Renal pelvis (tissue), 4 donors: ENCODE results near the gene PJA1. TPM values are rescaled to one million over a fixed set of nuclear protein-coding genes. Genes with fewer than 3 reads are reported as not detected.
A peak's percentile ranks its signal among the peaks of the same experiment; 100 is the strongest.

Source experiments
- DNase-seq: peaks from one replicate; pipeline ENCODE4 v3.0.0-alpha.2; 2013
- polyA plus RNA-seq, 3 donors: library from polyadenylated mRNA; unstranded; fragments of 120-200 nt; gene quantifications; one replicate each; pipeline ENCODE4 v1.2.1, GENCODE V29; 2013; ENCODE audit not compliant: insufficient read length in 3 of 3

The PJA1 gene
- polyA plus RNA-seq, 3 donors, result 83.8 to 102 (median 88.9) TPM

DNA sequence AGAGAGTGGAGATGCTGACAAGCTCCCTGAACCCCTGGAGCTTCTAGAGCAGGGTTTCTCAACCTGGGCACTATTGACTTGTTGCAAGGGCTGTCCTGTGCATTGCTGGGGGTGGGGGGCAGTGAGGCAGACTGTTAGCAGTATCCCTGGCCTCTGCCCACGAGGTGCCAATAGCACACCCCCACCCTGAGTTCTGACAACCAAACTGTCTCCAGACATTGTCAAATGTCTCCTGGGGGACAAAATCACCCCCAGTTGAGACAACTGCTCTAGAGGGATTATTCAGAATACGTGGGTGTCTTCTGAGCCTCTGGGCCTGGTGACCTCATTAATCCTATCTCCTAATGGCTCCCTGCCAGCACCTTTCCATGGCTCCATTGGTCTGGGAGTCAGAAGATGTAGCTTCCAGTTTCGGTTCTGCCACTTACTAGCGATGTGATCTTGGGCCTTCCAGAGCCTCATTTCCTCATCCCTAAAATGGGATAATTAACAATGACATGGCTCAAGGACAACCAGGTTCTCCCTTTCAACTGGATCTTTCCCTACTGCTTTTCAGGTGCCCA lies 17.6 kb upstream of the PJA1 start:
- DNase-seq, result no peak

GRCh38 chrX:69179380-69179911 lies 14.2 kb upstream of the PJA1 start:
- peak; percentile 76 for DNase-seq

GRCh38 chrX:69178592-69178991 lies 13.3 kb upstream of the PJA1 start:
- no peak for DNase-seq

DNA sequence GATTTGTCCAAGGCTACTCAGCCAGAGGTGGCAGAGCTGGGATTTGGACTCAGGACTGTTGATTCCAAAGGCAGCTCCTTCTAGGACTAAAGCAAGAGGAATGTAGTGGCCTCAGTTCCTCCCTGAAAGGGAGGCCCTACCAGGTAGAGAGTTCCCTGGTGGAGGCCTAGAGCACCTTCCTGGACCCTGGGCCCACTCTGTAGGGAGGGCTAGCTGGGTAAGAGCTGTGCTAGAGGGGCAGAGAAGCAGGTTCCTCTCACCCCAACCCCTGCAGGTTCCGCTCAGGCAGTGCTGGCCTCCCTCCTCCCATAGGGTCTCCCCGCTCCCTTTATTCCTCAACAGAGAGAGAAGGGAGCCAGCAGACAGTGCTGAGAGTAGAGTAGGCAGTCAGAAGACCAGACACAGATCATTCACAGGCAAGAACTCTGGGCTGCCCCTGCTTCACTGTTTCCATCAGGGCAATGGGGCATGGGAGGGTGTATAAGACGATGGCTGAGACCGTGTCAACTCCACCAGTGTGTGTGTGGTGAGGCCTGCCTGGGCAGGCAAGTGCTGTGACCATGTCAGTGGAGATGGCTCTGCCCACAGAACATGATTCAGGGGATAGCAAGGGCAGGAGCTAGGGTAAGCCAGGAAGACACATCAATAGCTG lies 12.4 kb upstream of the PJA1 start:
- no peak for DNase-seq

DNA sequence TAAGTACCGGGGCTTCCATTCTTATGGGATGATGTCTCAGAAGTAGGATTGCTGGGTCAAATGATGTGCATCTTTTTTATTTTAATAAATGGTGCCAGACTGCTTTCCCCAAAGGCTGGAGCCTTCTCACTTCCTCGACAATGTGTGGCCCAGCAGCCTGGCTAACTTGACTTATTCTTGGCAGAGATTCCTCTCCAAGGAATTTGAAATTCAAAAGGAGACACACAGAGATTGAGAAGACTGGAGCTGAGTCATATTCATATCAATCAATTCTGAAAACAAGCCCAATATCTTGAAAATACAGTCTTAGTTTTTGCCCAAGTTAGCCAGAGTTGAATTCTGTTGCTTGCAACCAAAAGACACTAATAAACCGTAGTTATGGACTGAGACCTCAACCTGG lies 10.8 kb upstream of the PJA1 start:
- no peak for DNase-seq

DNA sequence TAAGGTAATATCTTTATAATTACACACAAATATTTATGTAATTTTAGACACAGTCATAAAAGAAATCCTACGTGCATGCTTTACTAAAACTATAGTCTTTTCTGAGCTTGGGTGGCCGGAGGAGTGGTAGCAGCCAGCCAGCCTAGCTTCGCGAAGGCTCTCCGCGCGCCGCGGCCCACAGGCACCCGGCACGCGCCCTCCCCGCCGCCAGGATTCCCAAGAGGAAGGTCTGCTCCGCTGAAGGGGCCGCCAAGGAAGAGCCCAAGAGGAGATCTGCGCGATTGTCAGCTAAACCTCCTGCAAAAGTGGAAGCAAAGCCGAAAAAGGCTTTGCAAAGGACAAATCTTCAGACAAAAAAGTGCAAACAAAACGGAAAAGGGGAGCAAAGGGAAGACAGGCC lies 8.7 kb upstream of the PJA1 start:
- no peak for DNase-seq

DNA sequence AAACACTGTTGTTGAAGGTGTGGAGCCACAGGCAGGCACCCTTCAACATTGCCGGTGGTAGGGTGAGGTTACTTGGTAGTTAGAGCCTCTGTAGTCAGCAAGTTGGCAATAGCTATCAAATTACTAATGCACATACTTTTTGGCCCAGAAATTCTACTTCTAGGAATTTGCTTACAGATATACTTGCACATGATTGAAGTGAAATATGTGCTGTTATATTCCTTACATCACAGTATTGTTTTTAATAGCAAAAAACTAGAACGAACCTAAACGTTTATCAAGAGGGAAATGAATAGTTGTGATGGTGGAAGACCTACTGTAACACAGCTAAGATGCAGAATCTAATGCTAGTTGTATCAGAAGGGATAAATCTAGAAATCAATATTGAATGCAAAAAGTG lies 7.7 kb upstream of the PJA1 start:
- DNase-seq, result no peak

- no peak for DNase-seq
Observed at GRCh38 chrX:69170319-69170718, 5.1 kb upstream of the PJA1 start.

DNA sequence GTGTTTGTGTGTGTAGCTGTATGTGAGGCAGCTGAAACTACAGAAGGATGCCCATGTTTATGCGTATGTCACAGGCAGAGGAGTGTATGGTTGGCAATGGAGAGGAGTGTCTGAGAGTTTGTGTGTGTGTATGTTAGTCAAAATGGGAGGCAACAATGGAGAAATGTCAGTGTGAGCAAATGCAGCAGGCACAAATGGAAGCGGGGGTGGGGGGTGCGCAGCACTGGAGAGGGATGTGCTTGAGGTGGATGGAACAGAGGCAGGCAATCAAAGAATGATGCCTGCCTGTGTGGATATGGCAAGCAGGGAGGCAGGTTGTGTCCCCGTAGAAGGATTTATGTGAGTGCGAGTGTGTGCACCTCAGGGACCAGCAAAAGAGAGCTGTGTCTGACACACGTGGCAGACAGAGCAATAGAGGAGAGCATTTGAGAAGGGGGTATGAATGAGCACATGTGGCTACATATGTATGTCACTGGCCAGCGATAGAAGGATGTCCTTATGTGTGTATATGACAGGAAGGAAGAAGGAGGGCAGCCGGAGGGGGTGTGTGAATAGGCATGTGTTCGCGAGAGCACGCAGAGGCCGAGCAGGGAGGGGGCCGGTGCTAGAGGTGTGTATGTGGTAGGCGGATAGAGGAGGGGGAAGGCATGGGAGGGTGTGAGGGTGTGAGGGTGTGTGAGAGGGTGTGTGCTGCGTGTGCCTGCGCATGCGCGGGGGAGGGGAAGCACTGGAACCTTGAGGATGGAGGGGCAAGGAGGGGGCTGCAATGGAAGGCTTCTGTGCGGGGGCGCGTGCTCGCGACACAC lies 1.1 kb downstream of the PJA1 start:
- no peak for DNase-seq

DNA sequence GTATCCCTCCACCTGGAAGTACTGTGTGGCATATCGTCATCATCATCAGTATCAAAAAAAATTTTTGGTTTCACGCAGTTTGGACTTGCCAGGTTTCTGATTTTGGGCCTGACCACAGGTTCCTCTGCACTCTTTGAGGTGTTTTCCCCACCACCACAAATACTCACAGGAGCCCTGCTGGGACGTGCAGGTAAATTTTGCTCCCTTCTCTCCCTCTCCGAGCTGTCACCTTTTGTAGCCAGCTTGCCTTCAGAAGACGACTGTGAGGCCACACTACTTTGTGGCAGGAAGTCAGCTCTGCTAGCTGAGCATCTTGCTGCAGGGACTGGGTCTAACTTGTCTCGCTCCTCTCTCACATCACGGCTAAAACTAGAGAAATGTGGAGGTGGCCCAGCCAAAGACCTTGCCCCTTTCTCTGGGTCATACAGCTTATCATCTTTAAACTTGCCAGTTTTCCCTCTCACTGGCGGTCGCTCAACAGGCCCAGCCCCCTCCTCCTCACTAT lies 2.8 kb downstream of the PJA1 start:
- DNase-seq, result no peak

DNA sequence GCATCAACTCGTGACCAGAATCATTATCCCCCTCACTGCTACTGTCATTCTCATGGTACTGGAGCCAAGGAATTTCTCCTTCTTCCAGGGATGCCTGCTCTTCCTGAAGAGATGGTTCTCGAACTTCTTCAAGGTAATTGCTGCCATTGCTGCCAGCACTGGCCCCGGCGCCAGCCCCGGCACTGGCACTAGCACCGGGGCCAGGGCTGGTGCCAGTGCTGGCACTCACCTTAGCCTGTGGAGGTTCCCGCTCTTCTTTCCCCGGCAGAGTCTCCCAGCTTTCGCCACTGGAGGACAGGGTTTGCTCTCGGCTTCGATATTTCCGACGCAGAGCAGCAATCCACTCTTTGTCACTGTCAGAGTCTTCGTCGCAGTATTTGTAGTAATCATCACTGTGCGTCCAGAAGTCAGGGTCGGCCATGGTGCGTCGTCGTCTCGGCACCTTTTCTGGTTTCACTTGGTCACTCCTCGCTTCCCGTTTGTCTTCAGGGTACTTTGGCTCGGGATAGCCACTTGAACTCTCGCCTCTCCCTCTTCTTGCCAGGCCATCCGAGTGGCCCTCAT lies 3.4 kb downstream of the PJA1 start:
- DNase-seq, result no peak

- DNase-seq, result no peak
Observed at GRCh38 chrX:69161371-69161770, 3.9 kb downstream of the PJA1 start.

DNA sequence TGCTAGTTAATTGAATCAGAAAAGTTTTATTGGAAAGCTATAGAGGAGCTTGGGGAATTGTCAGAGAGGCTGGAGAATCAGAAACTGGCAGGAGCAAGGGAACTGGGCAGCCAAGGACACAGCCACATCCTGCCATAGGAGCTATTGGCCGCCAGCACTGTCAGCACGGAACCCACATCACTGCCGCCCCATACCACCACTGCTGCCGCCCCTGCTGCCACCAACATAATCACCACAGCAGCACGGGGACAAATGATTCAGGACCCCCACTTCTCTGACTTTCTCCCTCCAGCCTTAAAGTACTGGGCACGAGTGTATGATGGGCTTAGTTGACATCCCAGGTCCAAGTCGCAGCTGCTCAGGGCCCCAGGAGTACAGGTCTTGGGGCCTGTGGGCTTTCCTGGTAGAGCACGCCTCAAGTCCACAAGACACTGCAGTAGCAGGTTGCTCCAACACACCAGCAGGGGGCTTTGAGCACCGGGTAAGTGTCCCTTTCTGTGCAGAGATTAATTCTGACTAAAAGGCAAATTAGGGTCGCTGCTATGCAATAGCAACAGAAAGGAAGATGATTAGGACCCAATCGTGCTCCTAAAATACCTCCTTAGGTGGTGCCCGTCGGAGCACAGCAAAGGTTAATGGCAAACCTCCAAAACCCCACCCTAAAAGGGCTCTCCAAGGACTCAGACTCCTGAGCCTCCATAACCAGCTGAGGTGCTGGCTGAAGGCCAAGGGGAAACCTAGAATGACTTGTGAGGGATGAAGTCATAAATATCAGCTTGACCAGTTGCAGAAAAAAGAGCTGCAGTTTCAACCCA lies 6.9 kb downstream of the PJA1 start:
- peak; percentile 51 for DNase-seq

GRCh38 chrX:69156638-69157037 lies 8.6 kb downstream of the PJA1 start:
- DNase-seq, result no peak

DNA sequence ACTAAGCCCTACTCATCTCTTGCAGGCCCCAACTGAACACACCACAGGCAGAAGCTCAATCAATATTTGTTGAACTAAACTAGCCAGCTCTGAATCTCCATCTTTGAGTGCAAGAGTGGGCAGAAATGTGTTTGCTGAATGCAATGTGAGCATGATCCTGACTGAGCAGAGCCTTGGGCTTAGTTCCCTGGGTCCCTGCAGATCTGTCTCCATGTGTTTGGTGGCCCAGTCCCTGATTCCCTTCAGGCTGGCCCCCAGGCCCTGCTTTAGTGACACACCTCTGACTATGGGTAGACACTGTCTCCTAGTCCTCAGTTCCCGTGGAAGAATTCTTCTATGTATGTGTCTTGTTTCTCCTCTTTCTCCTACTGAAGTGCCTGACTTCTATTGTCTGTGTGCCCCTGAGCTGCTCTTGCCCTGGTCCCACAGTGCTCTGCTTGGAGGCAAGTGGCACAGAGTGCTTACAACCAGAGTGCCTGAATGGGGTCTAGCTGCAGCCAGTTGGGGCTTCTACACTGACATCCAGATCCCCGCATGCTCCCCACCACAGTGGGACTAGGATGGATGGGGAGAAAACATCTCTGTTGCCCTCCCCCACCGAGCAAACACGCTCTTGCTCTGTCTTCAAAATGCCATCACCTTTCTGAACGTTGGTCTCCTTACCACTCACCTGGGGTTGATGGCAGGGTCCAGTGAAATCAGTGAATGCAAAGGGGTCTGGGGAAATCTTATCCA lies 9.3 kb downstream of the PJA1 start:
- DNase-seq, result no peak

GRCh38 chrX:69154051-69154450 lies 11.2 kb downstream of the PJA1 start:
- no peak for DNase-seq

DNA sequence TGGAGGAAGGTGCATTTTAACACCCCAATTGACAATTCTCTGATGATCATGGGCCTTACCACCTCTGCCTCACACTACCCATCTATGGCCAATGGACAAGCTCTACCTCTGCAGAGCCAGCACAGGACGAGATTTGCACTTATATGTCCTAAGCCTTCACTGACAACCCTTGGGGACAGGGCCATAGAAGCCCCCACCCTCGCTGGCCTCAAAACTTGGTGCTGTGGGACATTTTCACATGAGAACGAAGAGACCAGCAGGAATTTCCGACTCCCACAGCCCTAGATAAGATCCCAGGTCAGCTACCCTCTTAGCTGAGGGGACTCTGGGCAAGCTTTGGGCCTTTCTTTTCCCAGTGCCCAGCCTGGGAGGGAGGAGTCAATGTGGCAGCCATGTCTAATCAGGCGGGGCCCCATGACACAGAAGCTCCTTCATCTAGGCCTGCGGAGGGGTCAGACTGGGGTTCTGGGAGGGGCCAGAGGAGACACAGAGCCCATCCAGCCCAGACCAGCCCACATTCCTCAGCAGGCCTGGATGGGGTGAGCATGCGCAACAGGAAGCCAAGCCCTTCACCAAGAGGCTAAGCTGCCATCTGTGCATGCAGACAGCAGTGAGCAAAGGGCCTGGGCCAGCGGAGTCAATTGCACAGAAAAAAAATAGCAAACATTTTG lies 12.1 kb downstream of the PJA1 start:
- DNase-seq, result peak; percentile 72

DNA sequence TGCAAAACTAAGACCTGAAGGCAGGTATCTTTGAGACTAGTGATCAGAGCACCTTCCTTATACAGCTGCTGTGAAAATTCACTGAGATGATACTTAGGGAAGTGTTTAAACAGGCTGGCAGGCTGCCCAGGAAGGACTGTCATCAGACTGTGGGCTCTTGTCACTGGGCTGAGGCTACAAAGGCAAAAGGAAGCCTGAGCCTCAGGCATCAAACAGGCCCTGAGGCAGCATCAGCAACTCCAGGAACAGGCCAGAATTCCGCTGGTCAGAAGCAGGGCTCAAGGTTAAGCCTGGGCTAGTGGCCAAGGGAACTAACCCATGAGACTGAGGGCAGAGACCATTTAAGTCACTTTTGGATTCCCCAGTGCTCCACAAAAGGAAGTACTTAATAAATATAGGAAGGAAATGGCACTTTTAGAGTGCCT lies 12.8 kb downstream of the PJA1 start:
- DNase-seq, result no peak

DNA sequence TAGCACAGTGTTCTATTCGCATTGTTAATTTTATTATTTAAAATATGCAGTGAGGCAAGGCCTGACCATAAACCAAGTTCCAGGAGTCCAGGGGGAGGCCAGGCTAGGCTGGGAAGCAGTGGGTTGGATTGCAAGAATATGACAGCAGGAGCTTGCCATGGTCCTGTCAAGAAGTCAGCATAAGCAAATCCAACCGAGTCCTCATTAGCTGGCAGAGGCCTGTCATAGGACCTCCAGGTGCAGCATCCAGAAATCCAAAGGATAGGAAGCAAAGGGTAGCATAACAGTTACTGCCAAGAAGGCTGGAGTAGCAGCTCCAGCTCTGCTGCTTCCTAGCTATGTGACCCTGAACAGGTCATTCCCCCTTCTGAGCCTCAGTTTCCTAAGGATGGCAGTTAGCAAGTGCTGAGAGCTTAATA lies 13.4 kb downstream of the PJA1 start:
- no peak for DNase-seq

DNA sequence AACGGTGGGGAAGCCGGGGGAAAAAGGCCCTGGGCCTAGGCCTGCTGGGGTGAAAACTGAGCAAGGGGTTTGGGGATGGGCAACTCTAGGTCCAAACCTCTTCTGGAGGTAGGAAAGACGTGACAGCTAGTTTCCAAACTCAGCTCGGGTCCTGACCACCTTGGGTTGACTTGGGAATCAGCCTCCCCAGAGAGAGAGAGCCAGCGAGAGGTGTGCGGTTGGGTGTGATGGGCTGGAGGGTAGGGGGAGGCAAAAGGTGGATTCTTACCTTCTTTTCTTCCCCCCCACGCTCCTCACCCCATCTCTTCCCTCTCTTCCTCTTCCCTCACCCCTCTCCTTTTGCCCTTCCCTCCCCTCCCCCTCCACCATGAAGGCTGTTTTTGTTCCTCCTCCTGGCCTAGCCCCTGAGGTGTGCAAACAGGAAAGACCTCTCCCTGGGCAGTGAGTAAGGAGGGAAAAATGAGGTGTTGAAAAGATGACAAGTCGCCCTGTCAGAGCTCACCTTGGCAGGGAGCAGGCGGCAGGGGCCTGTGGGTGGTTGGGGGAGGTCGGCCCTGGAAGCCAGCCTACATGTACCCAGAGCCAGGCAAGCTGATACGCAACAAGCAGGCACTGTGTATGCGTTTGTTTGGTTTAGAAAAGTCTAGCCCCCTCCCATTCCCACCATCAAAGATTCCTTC lies 14.8 kb downstream of the PJA1 start:
- DNase-seq, result no peak
